GM18951 (cell line): ENCODE data around the gene CLEC20A.

ENCODE experiments used
- POLR2A ChIP-seq: IDR thresholded peaks from 4 replicates; pipeline ENCODE4 v1.6.1; 2011; ENCODE audit warnings: mild to moderate bottlenecking; ENCODE audit not compliant: insufficient read length, insufficient read depth; ENCODE audit errors: extremely low read depth
- in situ Hi-C: fragments of 300-500 bp; cut with MboI; formaldehyde crosslinking; loops from one replicate; pipeline ENCODE4 v1.12.0; 2022; ENCODE audit warnings: low sequenced_read_pairs, mixed read lengths, inconsistent platforms; ENCODE audit not compliant: unreplicated experiment

Gene CLEC20A

DNA sequence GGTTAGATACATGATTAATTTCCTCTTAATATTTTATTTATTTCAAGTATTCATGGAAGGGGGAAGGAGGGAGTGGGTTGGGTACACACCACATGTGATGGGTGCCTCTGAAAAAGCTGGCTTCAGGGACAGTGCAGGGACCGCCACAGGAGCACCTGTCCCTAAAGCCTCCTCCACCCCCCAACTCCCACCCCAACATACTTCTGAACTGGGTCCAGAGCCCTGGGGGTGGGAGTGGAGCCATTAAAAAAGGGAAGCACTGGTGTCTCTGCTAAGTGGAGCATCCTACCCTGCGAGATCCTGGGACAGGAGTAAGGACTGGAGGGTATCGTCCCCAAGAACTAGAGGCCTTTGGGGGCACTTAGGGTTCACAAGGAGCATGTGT lies 5.6 kb upstream of the CLEC20A start:
- no peak for TF ChIP-seq POLR2A
- in situ Hi-C loops: no loop called here

DNA sequence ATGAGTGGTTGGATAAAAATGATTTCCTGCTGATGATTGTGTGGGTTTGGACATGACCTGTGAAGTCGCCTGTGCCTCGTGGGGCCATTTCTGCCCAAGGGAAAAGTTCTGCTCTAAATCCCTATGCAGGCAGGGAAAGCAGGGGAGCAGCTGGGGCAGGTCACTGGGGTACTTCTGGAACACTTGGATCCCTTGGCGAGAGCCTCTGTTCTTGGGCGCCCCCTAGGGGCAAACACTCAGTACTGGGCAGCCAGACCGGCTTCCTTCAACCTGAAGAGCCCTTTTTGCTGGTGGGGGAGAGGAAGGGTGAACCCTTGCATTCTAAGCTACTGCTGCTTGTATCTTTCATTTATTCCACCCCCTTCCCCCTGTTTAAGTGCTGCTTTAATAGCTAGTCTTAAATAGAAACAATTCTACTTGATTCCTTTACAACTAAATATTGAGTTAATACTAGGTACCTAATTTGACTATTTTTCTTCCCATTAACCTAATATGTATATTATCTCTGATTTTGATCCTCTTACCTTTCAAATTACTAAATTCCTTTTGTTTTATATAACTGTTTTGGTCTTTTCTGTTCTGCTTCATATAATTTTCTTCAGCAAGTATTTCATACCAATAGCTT lies 5.1 kb upstream of the CLEC20A start:
- TF ChIP-seq POLR2A: no peak
- in situ Hi-C loops: no loop called here

DNA sequence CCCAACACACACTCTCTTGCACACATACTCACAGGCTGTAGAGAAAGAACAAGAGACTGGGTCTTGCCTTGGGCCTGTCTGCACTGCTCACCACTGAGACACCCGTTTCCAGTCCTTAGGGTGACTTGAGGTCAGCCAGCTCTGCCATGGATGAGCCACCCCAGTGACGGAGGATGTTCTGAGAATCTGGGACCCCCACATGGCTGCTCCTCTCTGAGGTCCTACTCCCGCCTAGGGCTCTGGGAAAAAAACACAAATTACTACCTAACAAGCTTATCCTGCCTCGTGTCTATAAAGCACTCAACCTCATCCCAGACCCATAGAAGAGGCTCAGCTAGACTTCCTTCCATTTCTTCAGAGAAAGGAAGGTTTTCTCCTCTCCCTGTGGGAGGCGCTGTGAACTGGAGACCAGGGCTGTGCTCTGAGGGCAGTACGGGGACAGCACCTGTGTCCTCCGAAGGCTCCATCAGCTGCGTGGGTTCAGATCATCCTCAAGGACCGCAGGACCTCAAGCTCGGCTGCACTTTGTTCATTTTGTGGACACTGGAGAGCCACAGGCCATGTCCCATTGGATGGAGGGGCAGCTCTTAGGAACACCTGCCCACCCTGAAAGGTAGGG lies 4.3 kb upstream of the CLEC20A start:
- in situ Hi-C loops: no loop called here
- TF ChIP-seq POLR2A: no peak

DNA sequence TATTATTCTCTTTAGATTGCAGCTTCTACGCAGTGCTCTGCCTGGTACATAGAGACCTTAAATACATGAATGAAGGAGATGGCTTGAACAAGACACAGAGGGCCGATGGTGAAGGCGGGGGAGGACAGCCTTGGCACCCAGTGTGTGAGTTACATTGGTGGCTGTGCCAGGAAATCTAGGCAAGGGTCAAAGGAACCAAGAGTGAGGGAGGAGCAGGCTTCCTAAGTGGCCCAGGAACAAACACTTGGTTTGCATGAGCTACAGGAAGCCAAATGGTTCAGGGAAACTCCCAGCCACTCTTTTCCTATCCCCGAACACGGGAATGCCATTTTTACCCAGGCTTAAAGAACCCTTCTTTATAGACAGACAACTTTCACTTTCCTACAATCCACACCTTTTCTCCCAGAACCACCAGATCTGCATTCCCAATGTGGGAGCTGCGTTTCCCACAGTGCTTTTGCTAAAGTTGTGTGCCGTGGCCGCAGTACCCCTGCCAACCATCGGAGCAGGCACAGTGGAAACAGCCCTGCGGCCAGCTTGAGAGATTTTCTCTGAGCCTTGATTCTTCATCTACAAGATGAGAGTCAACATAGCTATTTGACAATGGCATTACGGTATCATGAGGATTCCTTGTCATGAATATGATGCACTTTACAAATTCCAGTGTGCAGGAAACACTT lies 3.5 kb upstream of the CLEC20A start:
- in situ Hi-C loops: no loop called here
- no peak for TF ChIP-seq POLR2A

DNA sequence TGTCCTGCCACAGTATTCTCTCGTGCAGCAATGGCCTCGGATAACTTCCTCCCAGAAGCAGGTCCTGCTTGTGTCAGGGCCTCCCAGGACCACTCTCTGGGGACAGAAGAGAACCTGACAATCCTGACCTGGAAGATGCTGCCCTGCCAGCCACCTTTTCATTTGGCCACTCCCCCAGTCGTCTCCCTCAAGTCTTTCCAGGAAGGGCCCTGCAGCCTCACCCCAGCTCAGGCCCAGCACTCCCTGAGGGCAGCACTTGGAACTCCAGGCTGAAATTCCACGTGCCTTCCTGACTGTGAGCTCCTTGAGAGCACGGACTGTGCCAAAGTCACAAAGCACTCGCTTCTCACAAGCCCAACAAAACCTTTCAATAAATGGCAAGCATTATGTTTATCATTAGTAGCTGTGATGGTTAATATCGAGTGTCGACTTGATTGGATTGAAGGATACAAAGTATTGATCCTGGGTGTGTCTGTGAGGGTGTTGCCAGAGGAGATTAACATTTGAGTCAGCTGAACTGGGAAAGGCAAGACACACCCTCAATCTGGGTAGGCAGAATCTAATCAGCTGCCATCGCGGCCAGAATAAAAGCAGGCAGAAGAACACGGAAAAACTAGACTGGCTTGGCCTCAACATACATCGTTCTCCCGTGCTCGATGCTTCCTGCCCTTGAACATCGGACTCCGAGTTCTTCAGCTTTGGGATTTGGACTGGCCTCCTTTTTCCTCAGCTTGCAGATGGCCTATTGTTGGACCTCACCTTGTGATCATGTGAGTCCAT lies 2.3 kb upstream of the CLEC20A start:
- in situ Hi-C loops: loop anchor here (10.0 kb wide), 1 partner anchor 204 kb away; no protein-coding TSS in a partner anchor
- TF ChIP-seq POLR2A: no peak

DNA sequence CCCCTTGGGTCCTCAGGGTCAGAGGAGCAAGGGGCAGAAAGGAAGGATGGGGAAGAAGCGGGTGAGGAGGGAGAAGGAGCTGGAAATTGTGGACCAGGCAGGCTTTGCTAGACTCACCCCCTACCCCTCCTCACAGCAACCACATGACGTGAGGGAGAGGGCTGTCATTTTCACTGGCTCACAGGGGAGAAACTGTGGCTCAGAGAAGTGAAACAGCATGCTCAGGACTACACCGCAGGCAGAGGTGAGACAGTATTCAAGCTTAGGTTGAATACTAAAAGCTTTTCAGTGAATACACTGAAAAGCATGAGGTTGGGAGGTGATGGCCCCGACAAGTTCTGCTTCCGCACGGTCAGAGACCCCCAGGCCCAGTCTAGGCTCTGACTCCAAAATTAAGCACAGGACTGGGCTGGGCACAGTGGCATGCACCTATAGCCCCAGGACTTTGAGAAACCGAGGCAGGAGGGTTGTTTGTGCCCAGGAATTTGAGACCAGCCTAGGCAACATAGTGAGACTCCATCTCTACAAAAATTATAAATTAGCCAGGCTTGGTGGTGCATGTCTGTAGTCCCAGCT lies 1.2 kb upstream of the CLEC20A start:
- TF ChIP-seq POLR2A: no peak
- in situ Hi-C loops: loop anchor here (10.0 kb wide), 1 partner anchor 203 kb away; no protein-coding TSS in a partner anchor

DNA sequence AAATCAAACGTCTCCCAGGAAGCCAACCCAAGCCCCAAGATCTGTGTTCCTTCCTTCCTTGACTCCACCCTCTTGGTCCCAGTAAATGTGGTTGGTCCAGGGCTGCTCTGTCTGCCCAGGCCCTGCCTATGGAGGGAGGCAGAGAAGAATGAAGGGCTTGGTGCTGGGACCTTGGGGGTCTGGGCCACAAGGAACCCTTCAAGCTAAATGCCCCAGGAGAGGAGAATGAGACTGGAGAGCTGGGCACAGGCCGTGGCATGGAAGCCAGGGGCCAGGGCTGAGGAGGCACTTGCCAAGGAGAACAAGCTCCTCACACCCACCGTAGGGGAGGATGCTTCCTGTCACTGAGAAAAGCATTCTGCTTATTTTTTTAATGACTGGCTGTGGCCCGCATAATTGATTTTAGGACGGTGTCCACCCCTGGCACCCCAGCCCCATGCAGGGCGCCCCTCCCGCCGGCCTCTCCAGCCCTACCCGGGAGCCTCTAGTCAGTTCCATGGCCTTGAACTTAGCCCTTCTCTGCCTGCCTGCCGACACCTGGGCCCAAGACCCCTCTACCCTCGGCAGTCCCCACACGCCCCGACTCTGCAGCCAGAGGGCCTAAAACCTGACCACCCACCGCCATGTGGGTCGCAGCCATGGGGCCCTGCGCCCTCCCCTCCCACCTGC lies 889 bp downstream of the CLEC20A start:
- no peak for TF ChIP-seq POLR2A
- in situ Hi-C loops: loop anchor here (10.0 kb wide), 1 partner anchor 201 kb away; no protein-coding TSS in a partner anchor

DNA sequence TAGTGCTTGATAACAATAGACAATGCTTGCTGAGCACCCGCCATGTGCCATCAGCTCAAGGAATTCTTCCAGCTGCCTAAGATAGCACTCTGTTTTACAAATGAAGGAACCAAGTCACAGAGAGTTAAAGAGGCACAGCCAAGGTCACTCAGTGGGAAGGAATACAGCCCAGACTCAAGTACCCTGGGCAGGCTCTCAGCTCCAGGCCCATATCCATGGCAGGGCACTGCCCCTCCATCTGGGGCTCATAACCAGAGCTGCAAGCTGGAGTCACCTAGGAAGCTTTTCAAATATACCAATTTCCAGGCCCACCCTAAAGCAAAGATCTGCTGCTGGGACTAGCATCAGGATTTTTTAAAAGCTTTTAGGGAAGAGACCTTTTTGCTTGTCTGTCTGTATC lies 1.6 kb downstream of the CLEC20A start:
- TF ChIP-seq POLR2A: no peak
- in situ Hi-C loops: loop anchor here (10.0 kb wide), 1 partner anchor 200 kb away; no protein-coding TSS in a partner anchor

DNA sequence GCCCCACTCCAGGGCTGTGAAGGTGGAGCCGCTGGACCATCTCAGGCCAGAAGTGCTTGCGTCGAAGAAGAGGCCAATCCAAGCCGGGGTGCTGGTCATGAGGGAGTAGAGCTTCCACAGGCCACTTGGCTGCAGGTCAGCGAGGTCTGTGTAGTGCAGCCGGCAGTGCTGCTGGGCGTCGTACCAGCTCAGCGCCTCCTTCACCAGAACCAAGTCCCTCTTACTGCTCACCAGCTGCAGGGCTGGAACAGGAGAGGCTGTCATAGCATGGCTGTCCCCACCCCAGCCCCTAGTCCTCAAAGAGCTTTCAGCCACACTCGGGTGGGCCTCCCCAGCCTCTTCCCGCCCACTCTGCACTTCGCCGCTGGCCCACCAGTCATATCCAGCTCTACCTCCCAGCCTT lies 2.2 kb downstream of the CLEC20A start:
- no peak for TF ChIP-seq POLR2A
- in situ Hi-C loops: loop anchor here (10.0 kb wide), 1 partner anchor 200 kb away; no protein-coding TSS in a partner anchor

DNA sequence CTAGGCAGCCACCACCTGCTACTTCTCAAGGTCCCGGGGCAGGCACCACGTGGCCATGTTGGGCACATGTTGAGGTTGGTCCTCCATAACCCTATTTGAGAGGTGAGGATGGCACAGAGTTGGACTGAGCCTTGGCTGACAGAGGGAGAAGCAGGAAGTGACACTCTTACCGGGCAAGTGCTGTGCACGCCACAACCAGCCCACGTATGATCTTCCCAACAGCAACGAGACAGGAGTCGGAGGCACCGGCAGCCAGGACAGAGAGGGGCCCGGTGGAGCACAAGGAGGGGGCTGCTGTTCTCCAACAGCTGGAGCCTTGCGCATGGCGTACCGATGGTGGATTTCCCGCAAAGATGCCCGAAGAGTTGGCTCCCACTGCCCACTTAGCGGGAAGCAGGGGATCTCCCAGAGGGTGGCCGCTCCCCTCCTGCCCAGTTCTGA lies 3.4 kb downstream of the CLEC20A start:
- in situ Hi-C loops: loop anchor here (10.0 kb wide), 1 partner anchor 199 kb away; no protein-coding TSS in a partner anchor
- no peak for TF ChIP-seq POLR2A

DNA sequence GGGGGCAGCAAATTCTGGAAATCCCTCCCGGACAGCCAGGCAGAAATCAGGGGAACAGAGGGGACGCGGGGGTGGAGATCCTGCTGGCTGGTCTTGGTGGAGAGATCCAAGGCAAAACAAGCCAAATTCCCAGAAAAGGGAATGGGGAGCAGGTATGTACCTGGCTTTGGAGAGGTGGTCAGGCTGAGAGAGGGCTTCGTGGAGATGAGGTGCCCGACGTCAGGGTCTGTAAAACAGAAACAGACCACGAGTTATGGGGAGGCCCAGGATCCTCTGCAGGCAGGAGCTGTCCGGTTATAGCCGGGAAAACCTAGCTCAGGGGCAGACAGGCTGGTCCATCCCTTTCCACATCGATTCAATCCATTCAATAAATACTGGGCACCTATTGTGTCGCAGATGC lies 4.4 kb downstream of the CLEC20A start:
- in situ Hi-C loops: loop anchor here (10.0 kb wide), 1 partner anchor 198 kb away; no protein-coding TSS in a partner anchor
- no peak for TF ChIP-seq POLR2A

DNA sequence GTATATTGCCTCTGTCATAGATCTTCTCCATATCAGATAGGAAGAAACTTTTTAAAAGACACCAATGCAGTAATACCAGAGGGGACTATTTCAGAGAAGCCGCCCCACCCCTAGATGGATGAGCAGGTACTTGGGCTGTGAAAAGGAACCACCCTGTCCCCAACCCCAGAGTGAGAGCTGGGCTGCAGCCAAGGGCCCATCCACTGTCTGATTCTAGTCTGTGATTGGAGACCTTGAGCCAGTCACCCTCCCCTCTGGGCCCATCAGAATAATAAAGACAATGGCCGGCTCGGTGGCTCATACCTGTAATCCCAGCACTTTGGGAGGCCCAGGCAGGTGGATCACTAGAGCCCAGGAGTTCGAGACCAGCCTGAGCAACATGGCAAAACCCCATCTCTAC lies 5.0 kb downstream of the CLEC20A start:
- in situ Hi-C loops: loop anchor here (10.0 kb wide), 1 partner anchor 197 kb away; no protein-coding TSS in a partner anchor
- no peak for TF ChIP-seq POLR2A
